Progenitor cell of endocrine pancreas (in vitro differentiated cells): ENCODE results near the gene SUSD3. TPM values are rescaled to one million over a fixed set of nuclear protein-coding genes. Genes with fewer than 3 reads are reported as not detected.

Experiments used
- DNase-seq: peaks from one replicate; pipeline ENCODE4 v3.0.0; 2021; ENCODE audit warnings: low spot score; ENCODE audit not compliant: unreplicated experiment
- H3K27ac Mint-ChIP-seq: 2 replicates; pipeline ENCODE4 v1.8.0; 2021; ENCODE audit warnings: mild to moderate bottlenecking, moderate library complexity, mixed read lengths
- H3K27me3 Mint-ChIP-seq: 2 replicates; pipeline ENCODE4 v1.8.0; 2021; ENCODE audit warnings: mixed read lengths
- H3K36me3 Mint-ChIP-seq: 2 replicates; pipeline ENCODE4 v1.8.0; 2022; ENCODE audit warnings: mixed read lengths; ENCODE audit not compliant: insufficient read depth
- H3K4me1 Mint-ChIP-seq: 2 replicates; pipeline ENCODE4 v1.8.0; 2021; ENCODE audit warnings: low read depth, mixed read lengths
- H3K4me3 Mint-ChIP-seq: 2 replicates; pipeline ENCODE4 v1.8.0; 2021; ENCODE audit warnings: low read depth, mild to moderate bottlenecking, moderate library complexity, mixed read lengths
- H3K9me3 Mint-ChIP-seq: 2 replicates; pipeline ENCODE4 v1.8.0; 2021; ENCODE audit warnings: low read depth, mixed read lengths
- CTCF ChIP-seq: fragments of 200-600 bp; sonication (generic); IDR thresholded peaks from one replicate; pipeline ENCODE4 v1.5.0; 2021; ENCODE audit warnings: antibody characterized with exemption, mild to moderate bottlenecking; ENCODE audit not compliant: unreplicated experiment
- total RNA-seq: library from RNA; stranded (reverse); gene quantifications from 2 replicates; pipeline ENCODE4 v1.2.1, GENCODE V29; 2021

Gene SUSD3
- total RNA-seq, 1 donor from 2014 or later: 0.43 TPM

- H3K9me3 Mint-ChIP-seq: no peaks in the 10 kb centered on the region
- peaks cover 3% of the 10 kb centered on the region for H3K4me1 Mint-ChIP-seq
- TF ChIP-seq CTCF: no peak
- no peak for DNase-seq
- no peaks in the 10 kb centered on the region for H3K27me3 Mint-ChIP-seq
- H3K4me3 Mint-ChIP-seq: no peak overlapping the region
- peaks cover 1% of the 10 kb centered on the region for H3K36me3 Mint-ChIP-seq
- no peak overlapping the region for H3K27ac Mint-ChIP-seq
Observed at GRCh38 chr9:93126151-93126781, 67.8 kb downstream of the SUSD3 start.

DNA sequence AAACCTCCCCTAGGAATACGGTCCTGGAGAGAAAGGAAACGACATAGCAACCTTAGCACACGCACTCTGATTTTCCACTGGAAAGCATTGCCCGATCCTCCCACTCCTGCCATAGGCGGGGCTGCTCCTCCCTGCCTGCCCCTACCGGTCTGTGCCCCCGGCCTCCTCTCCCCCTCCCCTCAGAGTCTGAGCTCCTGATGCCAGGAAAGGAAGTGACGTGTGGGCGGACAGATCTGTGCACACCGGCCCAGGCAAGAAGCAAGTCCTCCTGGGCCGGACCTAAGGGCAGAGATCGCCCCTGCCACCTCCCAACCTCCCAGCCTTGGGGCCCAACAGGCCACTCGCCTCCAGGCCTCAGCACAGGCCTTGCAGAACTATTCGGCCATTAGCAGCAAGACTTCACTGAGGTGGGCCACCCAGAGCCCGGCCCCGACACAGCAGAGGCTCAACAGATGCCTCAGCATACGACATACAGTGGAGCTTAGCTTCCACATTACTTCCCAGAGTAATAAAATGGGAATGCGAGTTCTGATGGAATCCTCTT is 68.4 kb downstream of the SUSD3 start:
- Mint-ChIP-seq H3K27me3 (no peaks in the 10 kb centered on the region), H3K4me3 (no peak overlapping the region), H3K4me1 (peaks cover 3% of the 10 kb centered on the region), H3K36me3 (peaks cover 1% of the 10 kb centered on the region), H3K27ac (no peak overlapping the region), H3K9me3 (no peaks in the 10 kb centered on the region)
- DNase-seq: no peak
- no peak for TF ChIP-seq CTCF

GRCh38 chr9:93127395-93127911 is 69.0 kb downstream of the SUSD3 start:
- H3K9me3 Mint-ChIP-seq: no peaks in the 10 kb centered on the region
- no peak for TF ChIP-seq CTCF

GRCh38 chr9:93128011-93128714 is 69.7 kb downstream of the SUSD3 start:
- TF ChIP-seq CTCF: no peak
- DNase-seq: no peak
- Mint-ChIP-seq H3K9me3 (no peaks in the 10 kb centered on the region), H3K36me3 (peaks cover 1% of the 10 kb centered on the region), H3K4me1 (peaks cover 12% of the 10 kb centered on the region), H3K27me3 (no peaks in the 10 kb centered on the region), H3K27ac (peak overlapping the region; percentile 24), H3K4me3 (no peak overlapping the region)

More at GRCh38 chr9:93127395-93127911, 69.0 kb downstream of the SUSD3 start:
- Mint-ChIP-seq H3K36me3 (peaks cover 1% of the 10 kb centered on the region), H3K4me1 (peaks cover 5% of the 10 kb centered on the region), H3K27ac (no peak overlapping the region), H3K27me3 (no peaks in the 10 kb centered on the region), H3K4me3 (no peak overlapping the region)
- no peak for DNase-seq

GRCh38 chr9:93128715-93129224 is 70.3 kb downstream of the SUSD3 start:
- Mint-ChIP-seq H3K27ac (no peak overlapping the region), H3K36me3 (peaks cover 1% of the 10 kb centered on the region), H3K27me3 (no peaks in the 10 kb centered on the region), H3K9me3 (no peaks in the 10 kb centered on the region), H3K4me3 (no peak overlapping the region), H3K4me1 (peaks cover 16% of the 10 kb centered on the region)
- no peak for TF ChIP-seq CTCF
- DNase-seq: no peak
